ENCODE results near the gene PDPK1. TPM values are rescaled to one million over a fixed set of nuclear protein-coding genes. Genes with fewer than 3 reads are reported as not detected.

Gene PDPK1
- total and polyA plus RNA-seq, 2 experiments from 2014 or later, result 19.3 to 25.8 TPM

DNA sequence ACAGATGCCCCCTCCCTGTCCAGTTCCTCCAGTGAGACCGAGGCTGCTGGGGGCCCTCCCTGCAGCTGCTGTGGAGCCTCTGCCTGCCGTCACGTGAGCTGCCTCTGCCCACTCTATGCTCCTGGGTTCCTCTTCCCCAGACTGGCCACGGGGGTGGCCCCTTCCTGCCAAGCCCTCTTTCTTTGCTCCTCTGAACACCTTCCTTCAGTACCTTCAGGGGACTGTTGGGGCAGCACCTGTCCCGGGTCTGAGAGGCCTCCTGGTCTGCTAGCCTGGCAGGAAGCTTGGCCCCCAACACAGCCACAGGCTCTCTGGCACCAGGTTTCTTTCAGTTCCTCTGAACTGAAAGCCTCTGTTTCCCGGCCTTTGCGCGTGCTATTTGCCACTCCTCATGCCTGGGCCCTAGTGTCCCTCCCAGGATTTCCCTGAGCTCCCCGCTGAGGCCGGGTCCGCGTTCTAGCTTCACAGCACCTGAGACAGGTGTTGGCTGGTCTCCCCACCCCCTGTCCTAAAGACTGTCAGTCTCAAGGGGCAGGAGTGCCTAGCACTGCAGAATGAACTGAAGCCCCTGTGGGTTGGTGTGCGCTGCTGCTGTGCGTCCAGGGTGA, 30.7 kb upstream of the PDPK1 start:
- H3K4me3 ChIP-seq, result no peak overlapping the region
- no peak overlapping the region for H3K4me2 ChIP-seq
- Mint-ChIP-seq H3K9me3 (no peaks in the 10 kb centered on the region; the same call in 2 of the 3 replicates), H3K36me3 (ENCODE audit: low read depth) (no peaks in the 10 kb centered on the region), H3K27me3 (ENCODE audit: insufficient read depth, low read depth, poor library complexity) (peaks cover 19% of the 10 kb centered on the region), H3K27ac (peak overlapping the region; percentile 62; the same call in 1 of the 2 replicates), H3K4me3 (no peak overlapping the region), H3K4me1 (peaks cover 15% of the 10 kb centered on the region)
- no peak for TF ChIP-seq ZNF114 (CRISPR knock-in tag; IDR thresholded peaks at IDR 0.05)
- no peak for TF ChIP-seq EZH2 (IDR thresholded peaks at IDR 0.05; ENCODE audit: low read depth, unreplicated experiment)
- no peak for TF ChIP-seq ZNF331 (CRISPR knock-in tag; IDR thresholded peaks at IDR 0.05; ENCODE audit: low read depth)
- TF ChIP-seq NANOG (IDR thresholded peaks at IDR 0.05; ENCODE audit: borderline replicate concordance), result no peak
- no peak for TF ChIP-seq ZNF462 (CRISPR knock-in tag; IDR thresholded peaks at IDR 0.05)
- TF ChIP-seq CTCF (conservative IDR thresholded peaks at IDR 0.05; ENCODE audit: low read depth in 2 of 2), result no peak
- TF ChIP-seq STAT1 (IDR thresholded peaks at IDR 0.05; ENCODE audit: unreplicated experiment), result no peak
- TF ChIP-seq REST (IDR thresholded peaks at IDR 0.05; ENCODE audit: unreplicated experiment), result no peak
- TF ChIP-seq CREB1 (CRISPR knock-in tag; IDR thresholded peaks at IDR 0.05; ENCODE audit: low read depth), result no peak
- no peak for TF ChIP-seq EZH2phosphoT487 (IDR thresholded peaks at IDR 0.05; ENCODE audit: unreplicated experiment)
- no peak for TF ChIP-seq JUNB (IDR thresholded peaks at IDR 0.05; ENCODE audit: unreplicated experiment)
- no peaks in the 10 kb centered on the region for H3K36me3 ChIP-seq (ENCODE audit: insufficient read depth)
- H3K27ac ChIP-seq (ENCODE audit: low read depth), result no peak overlapping the region
- no peak overlapping the region for H2AFZ ChIP-seq
- H3K4me1 ChIP-seq (ENCODE audit: insufficient read depth), result peaks cover 10% of the 10 kb centered on the region; the same call in 1 of the 2 replicates
- ATAC-seq, result peak; percentile 57
- H3K27me3 ChIP-seq (ENCODE audit: insufficient read depth), result no peaks in the 10 kb centered on the region
- no peaks in the 10 kb centered on the region for H4K20me1 ChIP-seq (replicated peaks; ENCODE audit: insufficient read depth)
- H3F3A ChIP-seq (replicated peaks; ENCODE audit: low read depth), result peaks cover 5% of the 10 kb centered on the region; the same call in 1 of the 2 replicates
- H3K9me2 ChIP-seq (ENCODE audit: insufficient read depth), result no peaks in the 10 kb centered on the region
- no peaks in the 10 kb centered on the region for H3K79me2 ChIP-seq (replicated peaks; ENCODE audit: insufficient read depth)
- DNase-seq (ENCODE audit: low spot score), result peak; percentile 48

All from GM23338 (cell line).